GM19238 (cell line): ENCODE measurements around the gene NOXO1.
A peak's percentile ranks its signal among the peaks of the same experiment; 100 is the strongest.

Source experiments
- DNase-seq: peaks from one replicate; pipeline ENCODE4 v3.0.0; 2011; ENCODE audit warnings: low spot score; ENCODE audit not compliant: insufficient read length

The NOXO1 gene

GRCh38 chr16:1979271-1980029, 1.8 kb downstream of the NOXO1 start:
- no peak for DNase-seq

- no peak for DNase-seq
Measured at GRCh38 chr16:1978476-1979120, 2.7 kb downstream of the NOXO1 start.

- no peak for DNase-seq
Measured at GRCh38 chr16:1977875-1978268, 3.4 kb downstream of the NOXO1 start.

- DNase-seq: no peak
Measured at GRCh38 chr16:1976951-1977874, 4.1 kb downstream of the NOXO1 start.

- DNase-seq: no peak
Measured at GRCh38 chr16:1976216-1976520, 5.1 kb downstream of the NOXO1 start.

GRCh38 chr16:1975432-1976215, 5.6 kb downstream of the NOXO1 start:
- no peak for DNase-seq

- no peak for DNase-seq
Measured at GRCh38 chr16:1974157-1975070, 6.9 kb downstream of the NOXO1 start.

GRCh38 chr16:1973461-1974156, 7.7 kb downstream of the NOXO1 start:
- no peak for DNase-seq

- no peak for DNase-seq
Measured at GRCh38 chr16:1972490-1972877, 8.8 kb downstream of the NOXO1 start.

GRCh38 chr16:1971796-1972489, 9.3 kb downstream of the NOXO1 start, which contains the start of gene TBL3:
Gene TBL3 (plus strand): TSS chr16:1972053. CDS start chr16:1972165, 112 bp downstream.
- peak; percentile 100 for DNase-seq

GRCh38 chr16:1968146-1968953, 12.9 kb downstream of the NOXO1 start:
- DNase-seq: no peak

GRCh38 chr16:1966460-1966859, 14.8 kb downstream of the NOXO1 start, which contains the start of gene RNF151:
Gene RNF151 (plus strand): TSS chr16:1966856. CDS start chr16:1966882, 26 bp downstream.
- DNase-seq: no peak

GRCh38 chr16:1965396-1966001, 15.8 kb downstream of the NOXO1 start:
- DNase-seq: no peak

GRCh38 chr16:1964506-1965395, 16.5 kb downstream of the NOXO1 start, which contains the start of gene RPS2:
Gene RPS2 (minus strand): TSS chr16:1964826. CDS start chr16:1964625, 201 bp downstream.
- DNase-seq: peak; percentile 100

GRCh38 chr16:1963806-1964505, 17.3 kb downstream of the NOXO1 start:
- no peak for DNase-seq
